Pancreas (tissue), 10 donors: ENCODE data around the gene MTHFD1L. TPM values are rescaled to one million over a fixed set of nuclear protein-coding genes. Genes with fewer than 3 reads are reported as not detected.

Experiments used
- ATAC-seq, 4 donors: fragments of 200-7000 bp; cut with Tn5 transposase; one replicate each; pipeline versions ENCODE4 v1.8.0 to v1.9.1; 2020; ENCODE audit warnings: mild to moderate bottlenecking in 4 of 4, moderate library complexity in 4 of 4
- DNase-seq, 6 donors: peaks; one replicate each; pipeline ENCODE4 v3.0.0-alpha.2; 2020
- FAIRE-seq: peaks from 2 replicates; lab custom pipeline; 2012; peaks lifted over from hg19 to GRCh38; lab: Jason Lieb, UNC
- H3K27ac ChIP-seq, 4 donors: fragments of 200-600 bp; sonication (generic); 1 replicate in 3 of 4; 2 replicates in 1 of 4; pipeline versions ENCODE4 v1.5.0 to v1.8.0; 2020
- H3K27me3 ChIP-seq, 4 donors: fragments of 200-600 bp; one replicate each; pipeline ENCODE4 v1.8.0; 2021
- H3K36me3 ChIP-seq, 3 donors: fragments of 200-600 bp; sonication (generic) in 1 of 3; one replicate each; pipeline versions ENCODE4 v1.5.0 to v1.8.0; 2020 to 2021
- H3K4me1 ChIP-seq, 3 donors: fragments of 200-600 bp; one replicate each; pipeline ENCODE4 v1.8.0; 2021
- H3K4me3 ChIP-seq, 4 donors: fragments of 200-600 bp; sonication (generic) in 2 of 4; one replicate each; pipeline versions ENCODE4 v1.5.0 to v1.8.0; 2020 to 2021
- H3K9me3 ChIP-seq, 4 donors: fragments of 200-600 bp; one replicate each; pipeline ENCODE4 v1.8.0; 2021
- CTCF ChIP-seq, 4 donors: fragments of 200-600 bp; sonication (generic) in 3 of 4; IDR thresholded peaks; one replicate each; pipeline versions ENCODE4 v1.5.0 to v1.8.0; 2021; ENCODE audit warnings: antibody characterized with exemption in 4 of 4
- WGBS, 2 donors: extraction: QIAGEN DNeasy Blood & Tissue Kit; methylation state at CpG; one replicate each; pipeline ENCODE4 v1.1.7; 2013; 5-methylcytosine and 5-hydroxymethylcytosine counted together
- intact Hi-C, 3 donors: fragments of 100-400 bp; cut with DNase I; formaldehyde crosslinking; loops; one replicate each; pipeline versions ENCODE4 v1.11.1 to v1.14.2; 2022
- polyA plus RNA-seq, 2 donors: library from polyadenylated mRNA; stranded (reverse); fragments of 200-250 nt; gene quantifications; one replicate each; pipeline ENCODE4 v1.2.3, GENCODE V29; 2013
- total RNA-seq, 6 donors: library from RNA; stranded (reverse); fragmentation: NEBNext Ultra II Directional in 4 of 6; extraction: Animal tissue kit (Norgen Biotek cat#: 25700) in 4 of 6; gene quantifications; one replicate each; pipeline versions ENCODE4 v1.2.1 to v1.2.4, GENCODE V29; 2021 to 2023
- donor health status: healthy with polysubstance abuse.
- donor health status: DM: no; HTN: no; CAD: no; lungs with moderate emphysema.
- donor health status: DM: no; HTN: no; CAD: no.
- donor health status: control.
- donor health status: control.
- donor health status: Bipolar disorder and iron deficiency.
- donor health status: DM: yes; HTN: yes; CAD: no.
- donor health status: DM: no; HTN: no; CAD: no.
- donor health status: DM: no; HTN: no; CAD: no.
- donor health status: DM: yes; HTN: yes; CAD: no.

The MTHFD1L gene
- total and polyA plus RNA-seq, 8 donors = 3.2 to 26.5 (median 9.0) TPM

GRCh38 chr6:150914372-150914771 lies 48.9 kb downstream of the MTHFD1L start:
- no peaks in the 10 kb centered on the region for H3K4me1 ChIP-seq
- intact Hi-C loops = no loop called here
- ATAC-seq (no peak), DNase-seq (no peak), FAIRE-seq (no peak)
- H3K4me3 ChIP-seq = no peak overlapping the region
- no peak overlapping the region for H3K27ac ChIP-seq
- H3K9me3 ChIP-seq = no peaks in the 10 kb centered on the region
- WGBS, 2 donors = 91 to 92% methylated on average over 6 of the region's 6 CpGs
- H3K36me3 ChIP-seq = no peaks in the 10 kb centered on the region
- H3K27me3 ChIP-seq = no peaks in the 10 kb centered on the region
- TF ChIP-seq CTCF (IDR thresholded peaks at IDR 0.05) = no peak

DNA sequence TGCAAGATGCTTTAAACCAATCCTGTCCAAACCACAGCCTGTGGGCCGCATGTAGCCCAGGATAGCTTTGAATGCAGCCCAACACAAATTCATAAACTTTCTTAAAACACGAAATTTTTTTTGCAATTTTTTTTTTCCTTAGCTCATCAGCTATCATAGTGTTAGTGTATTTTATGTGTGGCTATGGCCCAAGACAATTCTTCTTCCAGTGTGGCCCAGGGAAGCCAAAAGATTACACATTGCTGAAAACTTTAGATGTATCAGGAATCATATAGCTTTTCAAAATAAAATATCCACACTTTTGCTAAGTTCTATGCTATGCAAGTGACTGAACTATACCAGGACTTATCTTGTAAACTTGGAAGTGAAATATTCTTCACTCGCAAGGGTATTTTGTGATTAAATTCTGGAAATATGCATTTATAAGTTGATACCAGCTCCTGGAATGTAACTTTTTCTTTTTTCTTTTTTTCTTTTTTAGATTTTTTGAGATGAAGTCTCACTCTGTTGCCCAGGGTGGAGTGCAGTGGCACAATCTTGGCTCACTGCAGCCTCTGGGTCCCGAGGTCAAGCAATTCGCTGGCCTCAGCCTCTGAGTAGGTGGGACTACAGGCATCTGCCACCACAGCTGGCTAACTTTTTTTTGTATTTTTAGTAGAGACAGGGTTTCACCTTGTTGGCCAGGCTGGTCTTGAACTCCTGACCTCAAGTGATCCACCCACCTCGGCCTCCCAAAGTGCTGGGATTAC lies 49.8 kb downstream of the MTHFD1L start:
- no peak overlapping the region for H3K27ac ChIP-seq
- no peak overlapping the region for H3K4me3 ChIP-seq
- no peak for TF ChIP-seq CTCF (IDR thresholded peaks at IDR 0.05)
- FAIRE-seq (no peak), DNase-seq (no peak), ATAC-seq (no peak)
- no peaks in the 10 kb centered on the region for H3K27me3 ChIP-seq
- no peaks in the 10 kb centered on the region for H3K9me3 ChIP-seq
- intact Hi-C loops = no loop called here
- no peaks in the 10 kb centered on the region for H3K36me3 ChIP-seq
- WGBS, 2 donors = 86% methylated on average over 6 of the region's 6 CpGs
- no peaks in the 10 kb centered on the region for H3K4me1 ChIP-seq

- ATAC-seq = peak in 2 of 4 donors; percentile 33 to 57
- DNase-seq = no peak
- Histone ChIP-seq H3K9me3 (no peaks in the 10 kb centered on the region), H3K36me3 (no peaks in the 10 kb centered on the region), H3K4me3 (no peak overlapping the region), H3K4me1 (no peaks in the 10 kb centered on the region), H3K27me3 (no peaks in the 10 kb centered on the region), H3K27ac (no peak overlapping the region)
- WGBS, 2 donors = 92 to 98% methylated on average over 7 of the region's 7 CpGs
- FAIRE-seq = no peak
- intact Hi-C loops = no loop called here
- TF ChIP-seq CTCF (IDR thresholded peaks at IDR 0.05) = no peak
These were observed 50.4 kb downstream of the MTHFD1L start for GRCh38 chr6:150915880-150916265.

GRCh38 chr6:150919938-150920337 lies 54.4 kb downstream of the MTHFD1L start:
- ATAC-seq (no peak), FAIRE-seq (no peak), DNase-seq (no peak)
- H3K36me3 ChIP-seq = no peaks in the 10 kb centered on the region
- WGBS, 2 donors = 92 to 99% methylated on average over 2 of the region's 2 CpGs
- no peak overlapping the region for H3K27ac ChIP-seq
- intact Hi-C loops = no loop called here
- H3K9me3 ChIP-seq = no peaks in the 10 kb centered on the region
- no peak for TF ChIP-seq CTCF (IDR thresholded peaks at IDR 0.05)
- H3K4me1 ChIP-seq = no peaks in the 10 kb centered on the region
- no peaks in the 10 kb centered on the region for H3K27me3 ChIP-seq
- H3K4me3 ChIP-seq = no peak overlapping the region

DNA sequence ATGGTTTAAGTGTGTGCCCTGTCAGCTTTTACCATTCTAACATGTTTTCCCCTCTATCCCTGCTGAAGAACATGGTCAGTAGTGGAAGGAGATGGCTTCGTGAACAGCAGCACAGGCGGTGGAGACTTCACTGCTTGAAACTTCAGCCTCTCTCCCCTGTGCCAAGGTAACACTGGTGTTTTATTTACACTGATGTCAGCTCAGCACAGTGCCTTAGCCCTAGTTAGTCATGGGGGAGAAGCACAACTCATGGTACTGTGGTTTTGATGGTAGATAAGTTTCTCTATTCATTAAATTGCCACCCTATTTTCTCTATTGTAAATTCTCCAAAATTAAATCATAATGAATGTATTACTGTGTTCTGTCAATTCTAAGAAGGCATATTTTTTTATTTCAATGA lies 56.6 kb downstream of the MTHFD1L start:
- no peak for FAIRE-seq
- H3K4me1 ChIP-seq = no peaks in the 10 kb centered on the region
- no peaks in the 10 kb centered on the region for H3K27me3 ChIP-seq
- intact Hi-C loops = no loop called here
- no peaks in the 10 kb centered on the region for H3K9me3 ChIP-seq
- peaks cover 0 to 4% (median 0%) of the 10 kb centered on the region in 3 donors for H3K36me3 ChIP-seq
- no peak overlapping the region for H3K27ac ChIP-seq
- TF ChIP-seq CTCF (IDR thresholded peaks at IDR 0.05) = no peak
- DNase-seq = no peak
- H3K4me3 ChIP-seq = no peak overlapping the region
- 88 to 95% methylated on average over 2 of the region's 2 CpGs for WGBS, 2 donors
- no peak for ATAC-seq
